Body of pancreas (tissue), 4 donors: ENCODE results near the gene CD109. TPM values are rescaled to one million over a fixed set of nuclear protein-coding genes. Genes with fewer than 3 reads are reported as not detected.

Experiments used
- ATAC-seq: fragments of 150-250 bp; one replicate; pipeline ENCODE4 v1.9.1; 2016
- DNase-seq, 4 donors: peaks; one replicate each; pipeline ENCODE4 v3.0.0-alpha.2; 2019
- H3K27ac ChIP-seq, 4 donors: fragments of 200-600 bp; sonication (generic); 1 replicate in 3 of 4; 2 replicates in 1 of 4; pipeline versions ENCODE4 v1.5.1 to v1.6.1; 2016 to 2019; ENCODE audit warnings: mild to moderate bottlenecking in 1 of 4, mixed read lengths in 1 of 4, moderate library complexity in 1 of 4
- H3K27me3 ChIP-seq, 2 donors: fragments of 200-600 bp; sonication (generic); one replicate each; pipeline ENCODE4 v1.6.0; 2016; ENCODE audit warnings: mild to moderate bottlenecking in 1 of 2
- H3K36me3 ChIP-seq, 2 donors: fragments of 200-600 bp; sonication (generic); replicated peaks in 1 of 2; 2 replicates each; pipeline ENCODE4 v1.5.1; 2016; ENCODE audit warnings: low read depth in 2 of 2; ENCODE audit not compliant: insufficient read depth in 1 of 2
- H3K4me1 ChIP-seq: fragments of 200-600 bp; sonication (generic); one replicate; pipeline ENCODE4 v1.6.0; 2016
- H3K4me3 ChIP-seq, 2 donors: fragments of 200-600 bp; sonication (generic); 1 replicate in 1 of 2; 2 replicates in 1 of 2; pipeline ENCODE4 v1.5.1; 2016 to 2019
- H3K9me3 ChIP-seq, 3 donors: fragments of 200-600 bp; sonication (generic); 1 replicate in 2 of 3; 2 replicates in 1 of 3; pipeline ENCODE4 v1.5.1; 2016
- POLR2A ChIP-seq, 3 donors: fragments of 450-650 bp; IDR thresholded peaks; one replicate each; pipeline ENCODE4 v1.6.1; 2016; ENCODE audit warnings: antibody characterized with exemption in 3 of 3, mild to moderate bottlenecking in 2 of 3
- WGBS, 2 donors: methylation state at CpG; one replicate each; pipeline ENCODE4 v1.1.5; 2017; 5-methylcytosine and 5-hydroxymethylcytosine counted together
- intact Hi-C: fragments of 100-400 bp; cut with DNase I; formaldehyde crosslinking; loops from one replicate; pipeline ENCODE4 v1.15.1; 2023
- total RNA-seq, 2 donors: library from RNA; depleted of rRNA; stranded (reverse); fragments of >200 nt; gene quantifications; one replicate each; pipeline ENCODE4 v1.1.0, GENCODE V29; 2016
- TF ChIP-seq, protein P1 (sequence below), 7 experiments: fragments of 450-650 bp in 4 of 7; fragments of 200-600 bp in 3 of 7; sonication (generic) in 3 of 7; IDR thresholded peaks; one replicate each; pipeline ENCODE4 v1.5.1; 2016 to 2019; ENCODE audit warnings: antibody characterized with exemption in 7 of 7

Gene CD109
- total RNA-seq, 2 donors from 2014 or later, result 2.6 to 30.7 TPM

DNA sequence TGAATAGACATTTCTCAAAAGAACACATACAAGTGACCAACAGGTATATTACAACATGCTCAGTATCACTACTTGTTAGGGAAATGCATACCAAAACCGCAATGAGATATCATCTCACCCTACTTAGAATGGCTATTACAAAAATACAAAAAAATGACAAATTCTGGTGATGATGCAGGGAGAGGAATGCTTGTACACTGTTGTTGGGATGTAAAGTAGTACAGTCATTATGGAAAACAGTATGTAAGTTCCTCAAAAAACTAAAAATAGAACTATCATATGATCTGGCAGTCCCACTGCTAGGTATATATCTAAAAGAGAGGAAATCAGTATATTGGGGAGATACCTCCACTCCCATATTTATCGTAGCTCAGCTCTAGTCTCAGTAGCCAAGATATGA, 31.3 kb upstream of the CD109 start:
- WGBS, 2 donors, result 61 to 74% methylated on average over 2 of the region's 2 CpGs
- intact Hi-C loops, result no loop called here
- DNase-seq, result no peak

DNA sequence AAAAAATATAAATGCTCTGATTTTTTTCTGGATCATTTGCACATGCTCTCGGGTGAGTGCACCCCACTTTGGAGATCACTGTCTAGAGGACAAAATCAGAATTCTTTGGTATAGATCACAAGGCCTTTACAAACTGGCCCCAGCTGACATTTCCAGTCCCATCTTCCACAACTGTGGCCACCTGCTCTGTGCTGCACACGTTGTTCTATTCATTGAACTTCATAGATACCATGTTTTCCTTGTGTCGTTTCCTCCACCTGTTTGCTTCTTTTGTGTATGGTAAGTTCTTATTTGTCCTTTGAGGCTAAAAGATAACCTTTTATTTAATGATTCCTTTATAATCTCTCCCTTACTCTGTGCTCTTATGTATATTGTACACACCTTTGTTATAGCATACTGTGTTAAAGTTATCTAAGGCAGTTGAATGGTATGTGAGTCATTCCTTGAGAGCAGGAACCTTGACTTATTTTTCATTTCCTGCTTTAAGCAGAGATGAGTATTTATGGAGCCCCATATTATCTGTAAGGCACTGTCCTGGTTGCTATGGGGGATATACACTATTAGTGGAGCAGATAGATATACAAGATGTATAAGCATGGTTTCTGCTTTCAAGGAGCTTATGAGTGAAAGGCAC, 30.2 kb upstream of the CD109 start:
- DNase-seq (no peak), ATAC-seq (no peak)
- intact Hi-C loops, result no loop called here
- Histone ChIP-seq H3K27ac (no peak overlapping the region), H3K4me1 (no peaks in the 10 kb centered on the region), H3K9me3 (no peaks in the 10 kb centered on the region), H3K36me3 (no peaks in the 10 kb centered on the region), H3K27me3 (no peaks in the 10 kb centered on the region), H3K4me3 (no peak overlapping the region)
- TF ChIP-seq, protein P1, sequence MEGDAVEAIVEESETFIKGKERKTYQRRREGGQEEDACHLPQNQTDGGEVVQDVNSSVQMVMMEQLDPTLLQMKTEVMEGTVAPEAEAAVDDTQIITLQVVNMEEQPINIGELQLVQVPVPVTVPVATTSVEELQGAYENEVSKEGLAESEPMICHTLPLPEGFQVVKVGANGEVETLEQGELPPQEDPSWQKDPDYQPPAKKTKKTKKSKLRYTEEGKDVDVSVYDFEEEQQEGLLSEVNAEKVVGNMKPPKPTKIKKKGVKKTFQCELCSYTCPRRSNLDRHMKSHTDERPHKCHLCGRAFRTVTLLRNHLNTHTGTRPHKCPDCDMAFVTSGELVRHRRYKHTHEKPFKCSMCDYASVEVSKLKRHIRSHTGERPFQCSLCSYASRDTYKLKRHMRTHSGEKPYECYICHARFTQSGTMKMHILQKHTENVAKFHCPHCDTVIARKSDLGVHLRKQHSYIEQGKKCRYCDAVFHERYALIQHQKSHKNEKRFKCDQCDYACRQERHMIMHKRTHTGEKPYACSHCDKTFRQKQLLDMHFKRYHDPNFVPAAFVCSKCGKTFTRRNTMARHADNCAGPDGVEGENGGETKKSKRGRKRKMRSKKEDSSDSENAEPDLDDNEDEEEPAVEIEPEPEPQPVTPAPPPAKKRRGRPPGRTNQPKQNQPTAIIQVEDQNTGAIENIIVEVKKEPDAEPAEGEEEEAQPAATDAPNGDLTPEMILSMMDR (IDR thresholded peaks at IDR 0.05), result no peak
- 22 to 32% methylated on average over 3 of the region's 3 CpGs for WGBS, 2 donors

More for the DNA sequence above, 31.3 kb upstream of the CD109 start:
- Histone ChIP-seq H3K27me3 (no peaks in the 10 kb centered on the region), H3K9me3 (no peaks in the 10 kb centered on the region), H3K4me1 (no peaks in the 10 kb centered on the region), H3K36me3 (no peaks in the 10 kb centered on the region), H3K4me3 (no peak overlapping the region), H3K27ac (no peak overlapping the region)
- TF ChIP-seq, protein P1 (IDR thresholded peaks at IDR 0.05), result no peak
- no peak for TF ChIP-seq POLR2A (IDR thresholded peaks at IDR 0.05)
- no peak for ATAC-seq

DNA sequence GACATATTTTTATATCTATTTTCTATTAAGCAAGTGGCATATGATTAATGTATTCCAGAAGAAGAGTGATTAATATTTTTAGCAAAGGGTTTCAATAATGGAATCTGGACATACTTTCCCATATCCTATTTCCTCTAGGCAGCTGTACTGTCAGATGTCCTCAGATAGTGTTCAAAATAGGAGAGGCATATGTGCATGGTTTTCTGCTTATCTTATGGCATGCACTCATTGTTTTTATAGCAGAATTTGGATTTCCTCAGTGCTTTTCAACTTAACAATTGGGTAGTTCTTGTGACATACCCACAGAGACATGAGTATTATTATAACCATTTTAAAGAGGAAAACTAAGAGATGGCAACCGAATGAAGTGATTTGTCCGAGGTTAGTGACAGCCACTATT, 29.6 kb upstream of the CD109 start:
- WGBS, 2 donors, result 48 to 53% methylated on average over 2 of the region's 2 CpGs
- Histone ChIP-seq H3K4me3 (no peak overlapping the region), H3K4me1 (no peaks in the 10 kb centered on the region), H3K27ac (no peak overlapping the region), H3K36me3 (no peaks in the 10 kb centered on the region), H3K27me3 (no peaks in the 10 kb centered on the region), H3K9me3 (no peaks in the 10 kb centered on the region)
- intact Hi-C loops, result no loop called here
- DNase-seq (no peak), ATAC-seq (no peak)
- TF ChIP-seq, protein P1 (IDR thresholded peaks at IDR 0.05), result no peak
- no peak for TF ChIP-seq POLR2A (IDR thresholded peaks at IDR 0.05)

DNA sequence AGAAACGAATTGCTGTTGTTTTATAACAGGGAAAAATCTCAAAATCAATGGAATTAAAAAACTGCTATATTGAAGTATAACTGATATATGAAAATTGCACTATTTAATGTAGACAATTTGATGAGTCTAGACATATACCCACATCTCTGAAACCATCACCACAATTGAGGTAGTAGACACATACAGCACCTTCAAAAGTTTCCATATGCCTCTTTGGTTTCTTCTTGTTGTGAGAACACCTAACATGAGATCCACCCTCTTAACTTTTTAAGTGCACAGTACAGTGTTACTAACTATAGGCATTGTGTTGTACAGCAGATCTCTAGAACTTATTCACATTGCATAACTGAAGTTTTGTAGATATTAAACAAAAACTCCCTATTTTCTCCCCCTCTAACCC, 28.2 kb upstream of the CD109 start:
- Histone ChIP-seq H3K4me1 (no peaks in the 10 kb centered on the region), H3K9me3 (no peaks in the 10 kb centered on the region), H3K27me3 (no peaks in the 10 kb centered on the region), H3K27ac (no peak overlapping the region), H3K4me3 (no peak overlapping the region), H3K36me3 (no peaks in the 10 kb centered on the region)
- intact Hi-C loops, result no loop called here
- no peak for TF ChIP-seq POLR2A (IDR thresholded peaks at IDR 0.05)
- TF ChIP-seq, protein P1 (IDR thresholded peaks at IDR 0.05), result no peak
- ATAC-seq (no peak), DNase-seq (no peak)
- 51 to 57% methylated on average over 1 of the region's 1 CpG for WGBS, 2 donors

DNA sequence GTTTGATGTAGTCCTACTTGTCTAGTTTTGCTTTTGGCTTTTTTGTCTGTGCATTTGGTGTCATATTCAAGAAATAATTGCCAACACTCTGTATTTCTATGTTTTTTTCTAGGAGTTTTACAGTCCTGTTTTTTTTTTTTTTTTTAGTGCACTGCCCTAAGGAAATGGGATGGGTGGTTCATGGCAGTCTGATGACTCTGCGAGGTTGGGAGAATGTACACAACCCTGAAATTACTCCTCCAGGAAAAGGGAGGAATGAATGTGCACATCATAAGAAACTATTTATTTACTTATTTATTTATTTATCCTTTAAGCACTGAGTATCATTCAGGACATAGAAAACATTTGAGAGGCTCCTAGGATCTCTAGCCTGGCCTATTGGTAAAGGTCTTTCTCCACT, 27.0 kb upstream of the CD109 start:
- ATAC-seq, result no peak
- WGBS, 2 donors, result 85 to 96% methylated on average over 1 of the region's 1 CpG
- no peak for TF ChIP-seq POLR2A (IDR thresholded peaks at IDR 0.05)
- TF ChIP-seq, protein P1 (IDR thresholded peaks at IDR 0.05), result no peak

More for the DNA sequence above, 27.0 kb upstream of the CD109 start:
- no peaks in the 10 kb centered on the region for H3K4me1 ChIP-seq
- intact Hi-C loops, result no loop called here
- H3K4me3 ChIP-seq, result no peak overlapping the region
- H3K27ac ChIP-seq, result no peak overlapping the region
- H3K36me3 ChIP-seq, result no peaks in the 10 kb centered on the region
- H3K9me3 ChIP-seq, result no peaks in the 10 kb centered on the region
- H3K27me3 ChIP-seq, result no peaks in the 10 kb centered on the region
- no peak for DNase-seq
